ENCODE measurements around the gene TUBB. TPM values are rescaled to one million over a fixed set of nuclear protein-coding genes. Genes with fewer than 3 reads are reported as not detected.

TUBB gene
- total RNA-seq, 2 experiments from 2014 or later: 1,244 to 1,346 TPM

- peaks cover 93% of the 10 kb centered on the region for H3K79me2 ChIP-seq (ENCODE audit: insufficient read depth, low read depth, low read length)
- H2AFZ ChIP-seq (ENCODE audit: low read length): no peak overlapping the region
- no peaks in the 10 kb centered on the region for H3K9me2 ChIP-seq (ENCODE audit: insufficient read depth, low read length)
- peaks cover 30% of the 10 kb centered on the region for H3K4me1 ChIP-seq (ENCODE audit: insufficient read depth, low read length, poor library complexity, severe bottlenecking)
- POLR2A ChIA-PET: interaction anchor here (1.0 to 2.1 kb wide), 5 partner anchors 9 to 202 kb away, joined by 3 to 5 read pairs (median 4); partner anchors contain the start of genes C6orf136, DDR1 and DHX16
- TF ChIP-seq, protein P1, sequence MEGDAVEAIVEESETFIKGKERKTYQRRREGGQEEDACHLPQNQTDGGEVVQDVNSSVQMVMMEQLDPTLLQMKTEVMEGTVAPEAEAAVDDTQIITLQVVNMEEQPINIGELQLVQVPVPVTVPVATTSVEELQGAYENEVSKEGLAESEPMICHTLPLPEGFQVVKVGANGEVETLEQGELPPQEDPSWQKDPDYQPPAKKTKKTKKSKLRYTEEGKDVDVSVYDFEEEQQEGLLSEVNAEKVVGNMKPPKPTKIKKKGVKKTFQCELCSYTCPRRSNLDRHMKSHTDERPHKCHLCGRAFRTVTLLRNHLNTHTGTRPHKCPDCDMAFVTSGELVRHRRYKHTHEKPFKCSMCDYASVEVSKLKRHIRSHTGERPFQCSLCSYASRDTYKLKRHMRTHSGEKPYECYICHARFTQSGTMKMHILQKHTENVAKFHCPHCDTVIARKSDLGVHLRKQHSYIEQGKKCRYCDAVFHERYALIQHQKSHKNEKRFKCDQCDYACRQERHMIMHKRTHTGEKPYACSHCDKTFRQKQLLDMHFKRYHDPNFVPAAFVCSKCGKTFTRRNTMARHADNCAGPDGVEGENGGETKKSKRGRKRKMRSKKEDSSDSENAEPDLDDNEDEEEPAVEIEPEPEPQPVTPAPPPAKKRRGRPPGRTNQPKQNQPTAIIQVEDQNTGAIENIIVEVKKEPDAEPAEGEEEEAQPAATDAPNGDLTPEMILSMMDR (conservative IDR thresholded peaks at IDR 0.05; ENCODE audit: low read length): no peak
- no peak for TF ChIP-seq EZH2phosphoT487 (IDR thresholded peaks at IDR 0.05; ENCODE audit: borderline replicate concordance, low read depth, low read length)
- peaks cover 92% of the 10 kb centered on the region for H3K36me3 ChIP-seq (ENCODE audit: insufficient read depth, low read length)
- peaks cover 17% of the 10 kb centered on the region; the same call in 1 of the 2 replicates for H4K20me1 ChIP-seq (ENCODE audit: insufficient read depth, low read length)
- CTCF ChIA-PET (ENCODE audit: unreplicated experiment): interaction anchor here (0.6 to 1.0 kb wide), 3 partner anchors 26 to 49 kb away, joined by 3 to 4 read pairs (median 3); partner anchors contain the start of gene MDC1
- H3K4me2 ChIP-seq (ENCODE audit: low read length): peak overlapping the region; percentile 99
- no peaks in the 10 kb centered on the region for H3K9me3 ChIP-seq (ENCODE audit: low read length)
- no TSS peak for BruUV-seq (replicated peaks)
- peak; percentile 20 for DNase-seq (ENCODE audit: low spot score)
- peak overlapping the region; percentile 95 for H3K4me3 ChIP-seq (ENCODE audit: low read depth, low read length, poor library complexity, severe bottlenecking)
- H3K27ac ChIP-seq (ENCODE audit: low read depth, low read length, poor library complexity, severe bottlenecking): peak overlapping the region; percentile 95
- intact Hi-C loops (cut with micrococcal nuclease; ENCODE audit: unreplicated experiment): loop anchor here (1.0 to 10.0 kb wide), 2 partner anchors 40 to 813 kb away; partner anchors contain the start of gene MICB
These were observed 38.4 kb upstream of the TUBB start for GRCh38 chr6:30681766-30682142.

- Histone ChIP-seq H4K20me1 (ENCODE audit: insufficient read depth, low read length) (peaks cover 17% of the 10 kb centered on the region; the same call in 1 of the 2 replicates), H3K4me1 (ENCODE audit: insufficient read depth, low read length, poor library complexity, severe bottlenecking) (peaks cover 30% of the 10 kb centered on the region), H3K9me3 (ENCODE audit: low read length) (no peaks in the 10 kb centered on the region), H3K27ac (ENCODE audit: low read depth, low read length, poor library complexity, severe bottlenecking) (peak overlapping the region; percentile 95), H3K79me2 (ENCODE audit: insufficient read depth, low read depth, low read length) (peaks cover 93% of the 10 kb centered on the region), H3K4me2 (ENCODE audit: low read length) (peak overlapping the region; percentile 99), H2AFZ (ENCODE audit: low read length) (no peak overlapping the region), H3K4me3 (ENCODE audit: low read depth, low read length, poor library complexity, severe bottlenecking) (peak overlapping the region; percentile 95), H3K9me2 (ENCODE audit: insufficient read depth, low read length) (no peaks in the 10 kb centered on the region), H3K36me3 (ENCODE audit: insufficient read depth, low read length) (peaks cover 85% of the 10 kb centered on the region)
- BruUV-seq (replicated peaks): no TSS peak
- CTCF ChIA-PET (ENCODE audit: unreplicated experiment): interaction anchor here (0.5 to 0.9 kb wide), 3 partner anchors 26 to 1376 kb away, joined by 3 to 4 read pairs (median 3); no protein-coding TSS in a partner anchor
- TF ChIP-seq EZH2phosphoT487 (IDR thresholded peaks at IDR 0.05; ENCODE audit: borderline replicate concordance, low read depth, low read length): no peak
- TF ChIP-seq, protein P1 (conservative IDR thresholded peaks at IDR 0.05; ENCODE audit: low read length): no peak
- POLR2A ChIA-PET: interaction anchor here (0.6 to 2.1 kb wide), 6 partner anchors 10 to 202 kb away, joined by 3 to 6 read pairs (median 4); partner anchors contain the start of genes C6orf136, DDR1 and DHX16
- intact Hi-C loops (cut with micrococcal nuclease; ENCODE audit: unreplicated experiment): loop anchor here (1.0 to 10.0 kb wide), 2 partner anchors 39 to 812 kb away; partner anchors contain the start of gene MICB
- peak; percentile 95 for DNase-seq (ENCODE audit: low spot score)
These were observed 37.7 kb upstream of the TUBB start for GRCh38 chr6:30682143-30683117.

Data from OCI-LY7 (cell line).